Tibial nerve (tissue), 3 donors: ENCODE data around the gene GAS5.

Experiments
- POLR2A ChIP-seq, 2 donors: fragments of 450-650 bp; IDR thresholded peaks; one replicate each; pipeline ENCODE4 v1.6.1; 2017; ENCODE audit warnings: antibody characterized with exemption in 2 of 2, mild to moderate bottlenecking in 2 of 2, moderate library complexity in 2 of 2
- TF ChIP-seq, protein P1 (sequence below), 5 experiments: fragments of 200-600 bp in 3 of 5; fragments of 450-650 bp in 2 of 5; sonication (generic) in 3 of 5; IDR thresholded peaks; one replicate each; pipeline ENCODE4 v1.5.1; 2016 to 2019; ENCODE audit warnings: antibody characterized with exemption in 5 of 5, mild to moderate bottlenecking in 3 of 5, moderate library complexity in 2 of 5

- TF ChIP-seq, protein P1, sequence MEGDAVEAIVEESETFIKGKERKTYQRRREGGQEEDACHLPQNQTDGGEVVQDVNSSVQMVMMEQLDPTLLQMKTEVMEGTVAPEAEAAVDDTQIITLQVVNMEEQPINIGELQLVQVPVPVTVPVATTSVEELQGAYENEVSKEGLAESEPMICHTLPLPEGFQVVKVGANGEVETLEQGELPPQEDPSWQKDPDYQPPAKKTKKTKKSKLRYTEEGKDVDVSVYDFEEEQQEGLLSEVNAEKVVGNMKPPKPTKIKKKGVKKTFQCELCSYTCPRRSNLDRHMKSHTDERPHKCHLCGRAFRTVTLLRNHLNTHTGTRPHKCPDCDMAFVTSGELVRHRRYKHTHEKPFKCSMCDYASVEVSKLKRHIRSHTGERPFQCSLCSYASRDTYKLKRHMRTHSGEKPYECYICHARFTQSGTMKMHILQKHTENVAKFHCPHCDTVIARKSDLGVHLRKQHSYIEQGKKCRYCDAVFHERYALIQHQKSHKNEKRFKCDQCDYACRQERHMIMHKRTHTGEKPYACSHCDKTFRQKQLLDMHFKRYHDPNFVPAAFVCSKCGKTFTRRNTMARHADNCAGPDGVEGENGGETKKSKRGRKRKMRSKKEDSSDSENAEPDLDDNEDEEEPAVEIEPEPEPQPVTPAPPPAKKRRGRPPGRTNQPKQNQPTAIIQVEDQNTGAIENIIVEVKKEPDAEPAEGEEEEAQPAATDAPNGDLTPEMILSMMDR (IDR thresholded peaks at IDR 0.05) = no peak
- no peak for TF ChIP-seq POLR2A (IDR thresholded peaks at IDR 0.05)
These were observed 40.2 kb downstream of the GAS5 start for GRCh38 chr1:173827611-173828010.
